K562 (cell line): ENCODE data around the gene LAPTM5. TPM values are rescaled to one million over a fixed set of nuclear protein-coding genes. Genes with fewer than 3 reads are reported as not detected.

Experiments
- DIDO1 ChIP-seq: fragments of 450-650 bp; IDR thresholded peaks from 2 replicates; pipeline ENCODE4 v1.6.1; 2016; ENCODE audit warnings: low read depth, missing biosample characterization, missing genetic modification characterization
- ELF4 ChIP-seq: fragments of 450-650 bp; formaldehyde crosslinking; IDR thresholded peaks from 2 replicates; pipeline ENCODE4 v1.4.0; 2022; ENCODE audit warnings: missing genetic modification characterization
- ETV1 ChIP-seq: fragments of 450-650 bp; conservative IDR thresholded peaks from 2 replicates; pipeline ENCODE4 v1.6.1; 2016; ENCODE audit warnings: missing genetic modification characterization, control low read depth, low read depth, missing compliant biosample characterization
- HCFC1 ChIP-seq: IDR thresholded peaks from 2 replicates; pipeline ENCODE4 v1.6.1; 2012; ENCODE audit warnings: low read depth, low read length, improper control_type of control experiment
- HMGN3 ChIP-seq: IDR thresholded peaks from 2 replicates; pipeline ENCODE4 v1.6.1; 2011; ENCODE audit warnings: borderline replicate concordance, low read depth, mild to moderate bottlenecking, mixed read lengths, low read length; ENCODE audit not compliant: insufficient read length; ENCODE audit errors: extremely low read depth
- IFI16 ChIP-seq: fragments of 250-450 bp; sonication (Bioruptor Pico); IDR thresholded peaks from 2 replicates; pipeline ENCODE4 v2.1.2; 2022; ENCODE audit warnings: mild to moderate bottlenecking, inconsistent platforms
- KAT2B ChIP-seq: IDR thresholded peaks from one replicate; pipeline ENCODE4 v1.6.1; 2012; ENCODE audit warnings: low read depth, mild to moderate bottlenecking, control low read depth, inconsistent platforms, low read length, moderate library complexity
- KDM1A ChIP-seq, 2 experiments: fragments of 450-650 bp; IDR thresholded peaks; 2 replicates each; pipeline ENCODE4 v1.6.1; 2016; ENCODE audit warnings: mild to moderate bottlenecking in 2 of 2
- L3MBTL2 ChIP-seq: fragments of 450-650 bp; IDR thresholded peaks from 2 replicates; pipeline ENCODE4 v1.6.1; 2016; ENCODE audit warnings: mild to moderate bottlenecking, moderate library complexity
- MTF1 ChIP-seq: fragments of 250-450 bp; sonication (Bioruptor Pico); IDR thresholded peaks from 2 replicates; pipeline ENCODE4 v1.9.0; 2021; ENCODE audit warnings: moderate library complexity, mild to moderate bottlenecking, inconsistent platforms, borderline replicate concordance
- MYC ChIP-seq, 2 experiments: fragments of 250-450 bp in 1 of 2; sonication (Bioruptor Pico) in 1 of 2; IDR thresholded peaks; 2 replicates each; pipeline versions ENCODE4 v1.5.1 to v1.6.1; 2012 to 2021; ENCODE audit warnings: low read depth in 2 of 2, borderline replicate concordance in 1 of 2, improper control_type of control experiment in 1 of 2, low read length in 1 of 2, mild to moderate bottlenecking in 1 of 2, moderate library complexity in 1 of 2
- NR2C2 ChIP-seq, 2 experiments: fragments of 200-800 bp in 1 of 2; sonication (Bioruptor generic) in 1 of 2; sonication (generic) in 1 of 2; formaldehyde crosslinking in 1 of 2; IDR thresholded peaks; 2 replicates each; pipeline versions ENCODE4 v1.6.1 to v1.8.0; 2016 to 2022; ENCODE audit warnings: mild to moderate bottlenecking in 1 of 2, missing compliant biosample characterization in 1 of 2, missing genetic modification characterization in 1 of 2, missing genetic modification reagents in 1 of 2
- SMARCE1 ChIP-seq: fragments of 450-650 bp; IDR thresholded peaks from 2 replicates; pipeline ENCODE4 v1.7.1; 2016; ENCODE audit warnings: mild to moderate bottlenecking
- TAF7 ChIP-seq: fragments of 450-650 bp; IDR thresholded peaks from 2 replicates; pipeline ENCODE4 v1.6.1; 2016; ENCODE audit warnings: missing genetic modification characterization, missing compliant biosample characterization
- TSC22D4 ChIP-seq: fragments of 450-650 bp; IDR thresholded peaks from 2 replicates; pipeline ENCODE4 v1.6.1; 2016; ENCODE audit warnings: missing genetic modification characterization, missing biosample characterization, control low read depth
- ZNF282 ChIP-seq: sonication (generic); formaldehyde crosslinking; IDR thresholded peaks from 2 replicates; pipeline ENCODE4 v1.8.1; 2023; ENCODE audit warnings: missing genetic modification reagents
- polyA plus RNA-seq, 8 experiments: library from polyadenylated mRNA; depleted of rRNA in 4 of 8; stranded (reverse) in 5 of 8; unstranded in 3 of 8; fragments of >200 nt; fragmentation: Nextera tagmentation in 2 of 8; fragmentation: Illumina TruSeq in 1 of 8; extraction: Ambion mirVana in 2 of 8; extraction: Trizol in 1 of 8; gene quantifications; 2 replicates each; pipeline versions ENCODE4 v1.2.1 to v1.2.3, GENCODE V29; 2011 to 2014; ENCODE audit warnings: inconsistent platforms in 1 of 8, missing spikeins in 1 of 8
- total RNA-seq, 7 experiments: library from RNA; depleted of rRNA in 6 of 7; stranded (reverse); fragments of >200 nt in 6 of 7; fragmentation: Illumina TruSeq in 2 of 7; extraction: Trizol in 2 of 7; gene quantifications; 2 replicates each; pipeline versions ENCODE4 v1.2.1 to v1.2.3, GENCODE V29; 2011 to 2021; ENCODE audit warnings: low replicate concordance in 1 of 7
- TF ChIP-seq, protein P1 (sequence below), 2 experiments: fragments of 450-650 bp; IDR thresholded peaks; 2 replicates each; pipeline ENCODE4 v1.6.1; 2018; ENCODE audit warnings: mild to moderate bottlenecking in 2 of 2, low read depth in 1 of 2; ENCODE audit not compliant: partially characterized antibody in 2 of 2
- TF ChIP-seq, protein P2 (sequence below): fragments of 250-450 bp; sonication (Bioruptor Pico); IDR thresholded peaks from 2 replicates; pipeline ENCODE4 v1.5.0; 2021; ENCODE audit warnings: mild to moderate bottlenecking, moderate library complexity

LAPTM5 gene
- total and polyA plus RNA-seq, 9 of the 15 experiments (the other 6 are each of a cell fraction or from before 2014, with no cell fraction given), result 2.4 to 47.3 (median 20.3) TPM

DNA sequence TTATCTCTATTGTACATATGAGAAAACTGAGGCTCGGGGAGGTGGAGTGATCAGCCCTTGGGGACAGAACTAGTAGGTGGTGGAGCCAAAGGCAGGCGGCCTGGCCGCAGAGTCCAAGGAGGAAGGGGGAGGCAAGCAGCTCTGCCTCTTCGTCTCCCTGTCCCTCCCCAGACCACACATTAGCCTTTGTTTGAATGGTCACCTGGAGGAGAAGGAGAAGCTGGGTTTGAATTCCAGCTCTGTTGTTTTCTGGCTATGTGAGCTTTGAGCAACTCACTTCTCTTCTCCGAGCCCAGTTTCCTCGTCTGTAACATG, 21.4 kb upstream of the LAPTM5 start (continued):
- no peak for TF ChIP-seq NR2C2 (CRISPR knock-in tag; IDR thresholded peaks at IDR 0.05)
- no peak for TF ChIP-seq NR2C2 (tag; IDR thresholded peaks at IDR 0.05)
- no peak for TF ChIP-seq HMGN3
- no peak for TF ChIP-seq MTF1 (CRISPR knock-in tag)
- no peak for TF ChIP-seq ETV1 (tag)
- no peak for TF ChIP-seq L3MBTL2
- TF ChIP-seq TAF7 (tag), result no peak
- TF ChIP-seq IFI16, result no peak
- no peak for TF ChIP-seq KAT2B
- TF ChIP-seq, protein P1, sequence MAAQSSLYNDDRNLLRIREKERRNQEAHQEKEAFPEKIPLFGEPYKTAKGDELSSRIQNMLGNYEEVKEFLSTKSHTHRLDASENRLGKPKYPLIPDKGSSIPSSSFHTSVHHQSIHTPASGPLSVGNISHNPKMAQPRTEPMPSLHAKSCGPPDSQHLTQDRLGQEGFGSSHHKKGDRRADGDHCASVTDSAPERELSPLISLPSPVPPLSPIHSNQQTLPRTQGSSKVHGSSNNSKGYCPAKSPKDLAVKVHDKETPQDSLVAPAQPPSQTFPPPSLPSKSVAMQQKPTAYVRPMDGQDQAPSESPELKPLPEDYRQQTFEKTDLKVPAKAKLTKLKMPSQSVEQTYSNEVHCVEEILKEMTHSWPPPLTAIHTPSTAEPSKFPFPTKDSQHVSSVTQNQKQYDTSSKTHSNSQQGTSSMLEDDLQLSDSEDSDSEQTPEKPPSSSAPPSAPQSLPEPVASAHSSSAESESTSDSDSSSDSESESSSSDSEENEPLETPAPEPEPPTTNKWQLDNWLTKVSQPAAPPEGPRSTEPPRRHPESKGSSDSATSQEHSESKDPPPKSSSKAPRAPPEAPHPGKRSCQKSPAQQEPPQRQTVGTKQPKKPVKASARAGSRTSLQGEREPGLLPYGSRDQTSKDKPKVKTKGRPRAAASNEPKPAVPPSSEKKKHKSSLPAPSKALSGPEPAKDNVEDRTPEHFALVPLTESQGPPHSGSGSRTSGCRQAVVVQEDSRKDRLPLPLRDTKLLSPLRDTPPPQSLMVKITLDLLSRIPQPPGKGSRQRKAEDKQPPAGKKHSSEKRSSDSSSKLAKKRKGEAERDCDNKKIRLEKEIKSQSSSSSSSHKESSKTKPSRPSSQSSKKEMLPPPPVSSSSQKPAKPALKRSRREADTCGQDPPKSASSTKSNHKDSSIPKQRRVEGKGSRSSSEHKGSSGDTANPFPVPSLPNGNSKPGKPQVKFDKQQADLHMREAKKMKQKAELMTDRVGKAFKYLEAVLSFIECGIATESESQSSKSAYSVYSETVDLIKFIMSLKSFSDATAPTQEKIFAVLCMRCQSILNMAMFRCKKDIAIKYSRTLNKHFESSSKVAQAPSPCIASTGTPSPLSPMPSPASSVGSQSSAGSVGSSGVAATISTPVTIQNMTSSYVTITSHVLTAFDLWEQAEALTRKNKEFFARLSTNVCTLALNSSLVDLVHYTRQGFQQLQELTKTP (IDR thresholded peaks at IDR 0.05; ENCODE audit: low read depth in 1 of 2, partially characterized antibody in 2 of 2), result peak in 1 of 2 experiments; percentile 24
- TF ChIP-seq SMARCE1, result no peak
- TF ChIP-seq DIDO1 (tag), result no peak
- no peak for TF ChIP-seq TSC22D4 (tag)
- TF ChIP-seq, protein P2, sequence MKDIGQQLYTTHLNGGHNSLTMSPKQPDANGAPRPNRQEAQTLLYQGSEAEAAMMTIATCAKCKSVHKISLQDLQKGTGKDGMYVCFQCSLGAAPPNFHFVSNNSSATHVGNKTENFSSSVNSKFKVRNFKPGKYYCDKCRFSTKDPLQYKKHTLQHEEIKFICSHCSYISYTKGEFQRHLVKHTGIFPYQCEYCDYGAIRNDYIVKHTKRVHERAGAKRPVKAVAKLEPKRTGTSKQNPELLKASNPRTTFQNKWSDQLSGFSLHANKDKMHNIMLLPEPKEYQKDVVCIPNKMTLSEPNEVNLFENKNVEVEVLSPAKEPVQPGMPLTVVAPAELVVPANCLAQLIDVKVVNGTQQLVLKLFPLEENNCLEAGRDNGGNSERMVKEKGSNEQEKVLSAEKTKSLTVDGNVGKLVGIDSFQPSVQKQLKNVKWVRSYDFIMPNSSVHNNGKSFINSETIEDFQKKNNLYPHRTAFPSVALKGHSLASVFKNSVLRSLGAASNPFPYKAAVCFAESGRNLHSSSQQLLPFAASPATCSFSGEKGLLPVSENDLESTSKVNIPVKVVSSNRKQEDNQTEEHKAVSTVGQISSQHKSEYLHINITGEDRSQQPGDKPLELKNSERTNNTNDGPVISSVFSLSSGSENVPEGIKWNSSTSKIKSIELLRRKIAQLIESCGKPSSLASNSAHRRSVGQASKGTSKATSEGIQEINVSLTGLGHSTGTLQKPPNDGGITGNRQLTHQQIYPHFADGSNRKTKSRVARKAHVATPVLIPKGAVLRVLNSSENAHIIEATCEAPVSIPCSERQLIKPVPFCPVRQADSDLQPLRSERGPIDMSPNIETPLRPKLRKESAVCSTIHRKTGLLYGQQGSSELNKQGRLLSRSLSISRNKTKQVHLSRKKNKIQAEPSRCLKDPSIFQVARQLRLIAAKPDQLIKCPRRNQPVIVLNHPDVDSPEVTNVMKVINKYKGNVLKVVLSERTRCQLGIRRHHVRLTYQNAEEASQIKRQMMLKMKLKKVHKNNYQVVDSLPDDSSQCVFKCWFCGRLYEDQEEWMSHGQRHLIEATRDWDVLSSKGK (CRISPR knock-in tag), result 0 out of 2 replicates have a peak, but pooled peaks have one; percentile 59
- TF ChIP-seq MYC (IDR thresholded peaks at IDR 0.05; ENCODE audit: low read depth, low read length), result no peak; the same call in 1 of the 2 replicates
- TF ChIP-seq MYC (CRISPR knock-in tag; IDR thresholded peaks at IDR 0.05; ENCODE audit: borderline replicate concordance, low read depth), result peak; percentile 75; the same call in 1 of the 2 replicates
- TF ChIP-seq HCFC1, result no peak
- no peak for TF ChIP-seq ZNF282 (CRISPR knock-in tag)
- no peak for TF ChIP-seq KDM1A (IDR thresholded peaks at IDR 0.05)
- no peak for TF ChIP-seq ELF4 (CRISPR knock-in tag)
